PC-3 (cell line): ENCODE measurements around the gene HENMT1. TPM values are rescaled to one million over a fixed set of nuclear protein-coding genes. Genes with fewer than 3 reads are reported as not detected.

Source experiments
- ATAC-seq: fragments of 200-7000 bp; cut with Tn5 transposase; 2 replicates; pipeline ENCODE4 v1.9.1; 2020; ENCODE audit warnings: mild to moderate bottlenecking, moderate library complexity
- BruUV-seq: library from RNA; stranded (reverse); fragments of 400-500 nt; replicated peaks from 2 replicates; lab custom pipeline; 2021; lab: Mats Ljungman, UMichigan
- CTCF ChIA-PET: fragments of 300-600 bp; sonication (Branson Sonifier 250); formaldehyde crosslinking; loops from one replicate; lab custom pipeline; 2022; ENCODE audit warnings: antibody characterized with exemption; lab: Charles Lee
- POLR2A ChIA-PET: fragments of 300-600 bp; sonication (Branson Sonifier 250); formaldehyde crosslinking; loops from one replicate; lab custom pipeline; 2022; ENCODE audit warnings: antibody characterized with exemption; ENCODE audit not compliant: unreplicated experiment; lab: Charles Lee
- DNase-seq: peaks from one replicate; pipeline ENCODE4 v3.0.0-alpha.2; 2015
- H2AFZ ChIP-seq: fragments of 300-600 bp; sonication (generic); 2 replicates; pipeline ENCODE4 v1.6.0; 2016; ENCODE audit warnings: antibody characterized with exemption, low read length
- H3F3A ChIP-seq: fragments of 300-600 bp; sonication (generic); one replicate; pipeline ENCODE4 v1.6.0; 2017; ENCODE audit warnings: antibody characterized with exemption, low read length, control low read depth, mild to moderate bottlenecking; ENCODE audit not compliant: unreplicated experiment
- H3K27ac ChIP-seq: fragments of 300-600 bp; sonication (generic); 2 replicates; pipeline ENCODE4 v1.5.1; 2016; ENCODE audit warnings: mild to moderate bottlenecking, low read length
- H3K27me3 ChIP-seq: fragments of 300-600 bp; sonication (generic); 2 replicates; pipeline ENCODE4 v1.6.1; 2016; ENCODE audit warnings: low read length, mixed read lengths
- H3K36me3 ChIP-seq: fragments of 300-600 bp; sonication (generic); 2 replicates; pipeline ENCODE4 v1.6.1; 2016; ENCODE audit warnings: low read depth, mixed run types, low read length, mixed read lengths
- H3K4me1 ChIP-seq: fragments of 300-600 bp; sonication (generic); 2 replicates; pipeline ENCODE4 v1.5.1; 2016; ENCODE audit warnings: low read length; ENCODE audit not compliant: insufficient read depth
- H3K4me2 ChIP-seq: fragments of 300-600 bp; sonication (generic); 2 replicates; pipeline ENCODE4 v1.6.0; 2016; ENCODE audit warnings: low read length
- H3K4me3 ChIP-seq: fragments of 300-600 bp; sonication (generic); 2 replicates; pipeline ENCODE4 v1.5.1; 2016; ENCODE audit warnings: mild to moderate bottlenecking, low read length, mixed read lengths
- H3K79me2 ChIP-seq: fragments of 300-600 bp; sonication (generic); 2 replicates; pipeline ENCODE4 v1.6.1; 2017; ENCODE audit warnings: low read length, mixed read lengths
- H3K9ac ChIP-seq: fragments of 300-600 bp; sonication (generic); 2 replicates; pipeline ENCODE4 v1.6.0; 2016; ENCODE audit warnings: mild to moderate bottlenecking, low read length
- H3K9me2 ChIP-seq: fragments of 300-600 bp; sonication (generic); replicated peaks from 2 replicates; pipeline ENCODE4 v1.6.1; 2016; ENCODE audit warnings: mixed run types, low read length, mixed read lengths
- H3K9me3 ChIP-seq: fragments of 300-600 bp; sonication (generic); 2 replicates; pipeline ENCODE4 v1.6.1; 2016; ENCODE audit warnings: low read length, mixed read lengths
- H4K20me1 ChIP-seq: fragments of 300-600 bp; sonication (generic); 2 replicates; pipeline ENCODE4 v1.6.1; 2016; ENCODE audit warnings: low read length, mixed read lengths
- CTCF ChIP-seq: fragments of 300-600 bp; sonication (generic); conservative IDR thresholded peaks from 2 replicates; pipeline ENCODE4 v1.5.1; 2017; ENCODE audit warnings: antibody characterized with exemption, low read depth, mild to moderate bottlenecking, low read length
- EZH2 ChIP-seq: fragments of 300-600 bp; sonication (generic); IDR thresholded peaks from one replicate; pipeline ENCODE4 v1.6.1; 2017; ENCODE audit warnings: antibody characterized with exemption, mild to moderate bottlenecking, low read length; ENCODE audit not compliant: unreplicated experiment
- EZH2phosphoT487 ChIP-seq: fragments of 300-600 bp; sonication (generic); IDR thresholded peaks from 2 replicates; pipeline ENCODE4 v1.6.1; 2018; ENCODE audit warnings: mild to moderate bottlenecking, antibody characterized with exemption, low read length, borderline replicate concordance
- intact Hi-C: fragments of 100-400 bp; cut with micrococcal nuclease; formaldehyde crosslinking; loops from 2 replicates; pipeline ENCODE4 v1.9.0; 2023
- total RNA-seq: library from RNA; depleted of rRNA; stranded (reverse); fragments of >200 nt; gene quantifications from 2 replicates; pipeline ENCODE4 v1.2.3, GENCODE V29; 2014

HENMT1 gene
- total RNA-seq, 1 experiment from 2014 or later = 1.3 TPM

DNA sequence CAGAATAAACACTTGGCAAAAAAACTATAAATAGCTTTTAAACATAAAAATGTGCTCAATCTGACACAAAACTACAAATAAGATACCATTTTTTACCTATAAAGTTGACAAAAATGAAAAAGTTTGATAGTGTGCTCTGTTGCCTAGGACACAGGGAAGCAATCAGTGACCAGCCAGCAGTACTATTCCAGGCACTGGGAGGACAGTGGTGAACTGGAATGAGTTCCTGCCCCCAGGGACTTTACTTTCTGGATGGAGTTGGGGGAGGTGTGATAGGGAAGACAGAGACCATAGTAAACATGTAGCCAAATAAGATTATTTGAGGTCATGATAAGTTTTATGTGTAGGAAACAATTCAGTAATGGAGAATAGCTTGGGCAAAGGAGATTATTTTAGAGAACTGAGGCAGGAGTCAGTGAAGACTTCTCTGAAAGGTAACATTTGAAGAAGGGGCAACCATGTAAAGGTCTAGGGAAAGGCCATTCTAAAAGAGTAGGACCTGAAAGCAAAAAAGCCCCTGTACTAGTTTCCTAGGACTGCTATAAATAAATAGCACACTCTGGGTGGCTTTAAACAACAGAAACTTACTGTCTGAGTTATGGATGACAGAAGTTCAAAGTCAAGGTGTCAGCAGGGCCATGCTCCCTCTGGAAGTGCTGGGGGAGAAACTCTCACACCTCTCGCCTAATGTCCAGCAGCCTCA, 59.0 kb downstream of the HENMT1 start:
- TF ChIP-seq EZH2phosphoT487 = no peak
- TF ChIP-seq EZH2 = no peak
- no peak for TF ChIP-seq CTCF
- ChIA-PET CTCF (no interaction called here), POLR2A (no interaction called here)
- no peaks in the 10 kb centered on the region for H3K27me3 ChIP-seq
- no peaks in the 10 kb centered on the region for H3K79me2 ChIP-seq
- DNase-seq (no peak), ATAC-seq (no peak)
- no peaks in the 10 kb centered on the region for H4K20me1 ChIP-seq
- H3F3A ChIP-seq = no peaks in the 10 kb centered on the region
- no peaks in the 10 kb centered on the region for H3K36me3 ChIP-seq
- no peak overlapping the region for H2AFZ ChIP-seq
- no peak overlapping the region for H3K4me2 ChIP-seq
- no peaks in the 10 kb centered on the region for H3K9me2 ChIP-seq
- intact Hi-C loops = no loop called here
- H3K9ac ChIP-seq = no peak overlapping the region
- H3K27ac ChIP-seq = no peak overlapping the region
- no peak overlapping the region for H3K4me3 ChIP-seq
- peaks cover 6% of the 10 kb centered on the region for H3K4me1 ChIP-seq
- no TSS peak for BruUV-seq
- no peaks in the 10 kb centered on the region for H3K9me3 ChIP-seq

- Histone ChIP-seq H3K4me2 (no peak overlapping the region), H3K36me3 (no peaks in the 10 kb centered on the region), H4K20me1 (no peaks in the 10 kb centered on the region), H3F3A (no peaks in the 10 kb centered on the region), H3K27ac (no peak overlapping the region), H3K9me2 (no peaks in the 10 kb centered on the region), H3K4me1 (peaks cover 9% of the 10 kb centered on the region), H3K4me3 (no peak overlapping the region), H3K9me3 (no peaks in the 10 kb centered on the region), H3K79me2 (no peaks in the 10 kb centered on the region), H3K27me3 (no peaks in the 10 kb centered on the region), H2AFZ (no peak overlapping the region), H3K9ac (no peak overlapping the region)
- TF ChIP-seq EZH2 (no peak), CTCF (no peak), EZH2phosphoT487 (no peak)
- intact Hi-C loops = no loop called here
- CTCF ChIA-PET = no interaction called here
- ATAC-seq = no peak
- DNase-seq = no peak
- POLR2A ChIA-PET = no interaction called here
- no TSS peak for BruUV-seq
These were observed 60.4 kb downstream of the HENMT1 start for GRCh38 chr1:108600504-108600903.

DNA sequence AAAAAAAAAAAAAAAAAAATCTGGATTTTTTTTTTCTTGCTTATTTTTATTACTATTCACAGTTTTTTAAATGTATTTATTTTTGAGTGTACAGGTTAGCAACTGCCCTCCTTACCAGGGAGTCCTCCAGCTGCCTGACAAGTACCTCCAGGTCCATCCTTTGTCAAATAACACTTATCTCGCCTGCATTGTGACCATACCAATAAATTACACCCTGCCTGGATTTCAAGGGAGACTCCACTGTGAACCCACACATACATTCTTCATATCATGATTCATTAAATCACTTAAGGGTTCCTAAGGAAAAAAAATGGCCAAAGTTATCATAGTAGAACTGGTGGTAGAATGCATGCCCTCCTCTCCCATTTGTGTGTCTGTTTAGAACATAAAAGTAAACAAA, 62.6 kb downstream of the HENMT1 start:
- ChIA-PET CTCF (no interaction called here), POLR2A (no interaction called here)
- no TSS peak for BruUV-seq
- intact Hi-C loops = no loop called here
- Histone ChIP-seq H3K27ac (no peak overlapping the region), H3K4me2 (no peak overlapping the region), H3K9me2 (no peaks in the 10 kb centered on the region), H3K79me2 (no peaks in the 10 kb centered on the region), H3F3A (no peaks in the 10 kb centered on the region), H3K9me3 (no peaks in the 10 kb centered on the region), H3K27me3 (no peaks in the 10 kb centered on the region), H3K4me3 (no peak overlapping the region), H3K36me3 (no peaks in the 10 kb centered on the region), H3K4me1 (0 out of 2 replicates have a peak, but pooled peaks cover 4% of the 10 kb centered on the region), H2AFZ (no peak overlapping the region), H4K20me1 (no peaks in the 10 kb centered on the region), H3K9ac (no peak overlapping the region)
- no peak for ATAC-seq
- no peak for DNase-seq
- no peak for TF ChIP-seq CTCF
